GM12878 (cell line): ENCODE results near the gene UBE2I. TPM values are rescaled to one million over a fixed set of nuclear protein-coding genes. Genes with fewer than 3 reads are reported as not detected.

Source experiments
- BHLHE40 ChIP-seq, 2 experiments: fragments of 450-650 bp in 1 of 2; IDR thresholded peaks; 2 replicates each; pipeline ENCODE4 v1.6.1; 2011 to 2017; ENCODE audit warnings: low read depth in 2 of 2, borderline replicate concordance in 1 of 2, improper control_type of control experiment in 1 of 2, low read length in 1 of 2, mild to moderate bottlenecking in 1 of 2
- FOXK2 ChIP-seq: fragments of 450-650 bp; IDR thresholded peaks from 2 replicates; pipeline ENCODE4 v1.6.1; 2017; ENCODE audit warnings: mild to moderate bottlenecking, moderate library complexity
- HDGF ChIP-seq: fragments of 450-650 bp; IDR thresholded peaks from 2 replicates; pipeline ENCODE4 v1.6.1; 2016; ENCODE audit warnings: antibody characterized with exemption
- MXI1 ChIP-seq: fragments of 150-350 bp; IDR thresholded peaks from 2 replicates; pipeline ENCODE4 v1.6.1; 2011; ENCODE audit warnings: low read depth, mild to moderate bottlenecking, inconsistent platforms, low read length, improper control_type of control experiment
- SRF ChIP-seq, 2 experiments: IDR thresholded peaks; 2 replicates each; pipeline ENCODE4 v1.6.1; 2011; ENCODE audit warnings: low read depth in 2 of 2, low read length in 2 of 2, mild to moderate bottlenecking in 1 of 2, moderate library complexity in 1 of 2
- polyA plus RNA-seq, 11 experiments: library from polyadenylated mRNA; depleted of rRNA in 4 of 11; unstranded in 6 of 11; stranded (reverse) in 5 of 11; fragments of >200 nt; fragmentation: Nextera tagmentation in 4 of 11; fragmentation: Illumina TruSeq in 1 of 11; extraction: Ambion mirVana in 4 of 11; extraction: Trizol in 1 of 11; gene quantifications; 1 replicate in 1 of 11; 2 replicates in 10 of 11; pipeline versions ENCODE4 v1.2.1 to v1.2.3, GENCODE V29; 2011 to 2016; ENCODE audit warnings: inconsistent platforms in 2 of 11, missing spikeins in 2 of 11, low read depth in 1 of 11
- total RNA-seq, 4 experiments: library from RNA; depleted of rRNA in 3 of 4; stranded (reverse); fragments of >200 nt in 3 of 4; fragmentation: Illumina TruSeq in 1 of 4; extraction: Trizol in 1 of 4; gene quantifications; 2 replicates each; pipeline versions ENCODE4 v1.2.1 to v1.2.3, GENCODE V29; 2013 to 2021
- TF ChIP-seq, protein P1 (sequence below): fragments of 450-650 bp; IDR thresholded peaks from 2 replicates; pipeline ENCODE4 v1.6.1; 2016; ENCODE audit warnings: mild to moderate bottlenecking, moderate library complexity, borderline replicate concordance

UBE2I gene
- total and polyA plus RNA-seq, 10 of the 15 experiments (the other 5 are each of a cell fraction or from before 2014, with no cell fraction given): 47.5 to 243 (median 194) TPM

DNA sequence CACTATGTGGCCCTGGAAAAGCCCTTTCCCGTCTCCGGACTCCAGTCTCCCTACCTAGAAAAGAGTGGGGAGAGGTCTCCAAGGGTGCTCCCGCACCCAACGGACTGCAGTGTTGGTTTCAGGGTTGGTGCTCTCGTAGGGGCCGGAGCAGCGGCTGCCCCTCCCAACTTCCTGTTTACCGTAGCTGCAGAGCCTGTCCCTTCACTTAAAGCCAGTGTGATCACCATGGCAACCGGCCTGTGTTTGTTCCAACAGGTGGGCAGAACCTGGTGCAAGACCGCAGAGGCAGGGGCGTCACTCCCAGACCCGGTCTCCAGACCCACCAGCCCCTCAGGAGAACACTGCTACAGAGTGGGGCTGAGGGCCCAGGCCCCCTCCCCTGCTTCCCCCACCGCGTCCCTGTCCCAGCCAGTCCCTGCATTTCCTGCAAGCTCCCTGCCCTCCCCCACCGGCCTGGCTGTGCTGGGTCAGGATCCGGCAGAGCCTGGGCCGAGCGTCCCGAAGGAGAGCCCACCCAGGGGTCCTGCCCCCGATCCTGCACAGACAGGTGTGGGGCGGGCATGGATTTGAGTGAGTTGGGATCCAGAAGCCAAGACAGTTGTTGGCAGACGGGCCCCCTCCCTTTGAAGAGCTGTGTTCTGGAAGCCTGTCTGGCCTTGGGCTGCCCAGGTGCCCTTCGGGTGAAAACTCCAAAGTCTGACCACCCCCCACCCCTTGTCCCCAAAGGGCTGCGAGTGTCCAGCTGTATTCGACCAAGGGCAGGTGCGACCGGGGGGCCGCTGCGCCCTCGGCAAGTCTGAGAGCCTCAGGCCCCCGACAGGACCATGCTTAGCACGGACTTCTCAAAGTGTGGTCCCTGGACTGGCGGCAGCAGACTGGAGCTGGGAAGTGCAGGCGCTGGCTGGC, 22.5 kb downstream of the UBE2I start (continued):
- TF ChIP-seq, protein P1, sequence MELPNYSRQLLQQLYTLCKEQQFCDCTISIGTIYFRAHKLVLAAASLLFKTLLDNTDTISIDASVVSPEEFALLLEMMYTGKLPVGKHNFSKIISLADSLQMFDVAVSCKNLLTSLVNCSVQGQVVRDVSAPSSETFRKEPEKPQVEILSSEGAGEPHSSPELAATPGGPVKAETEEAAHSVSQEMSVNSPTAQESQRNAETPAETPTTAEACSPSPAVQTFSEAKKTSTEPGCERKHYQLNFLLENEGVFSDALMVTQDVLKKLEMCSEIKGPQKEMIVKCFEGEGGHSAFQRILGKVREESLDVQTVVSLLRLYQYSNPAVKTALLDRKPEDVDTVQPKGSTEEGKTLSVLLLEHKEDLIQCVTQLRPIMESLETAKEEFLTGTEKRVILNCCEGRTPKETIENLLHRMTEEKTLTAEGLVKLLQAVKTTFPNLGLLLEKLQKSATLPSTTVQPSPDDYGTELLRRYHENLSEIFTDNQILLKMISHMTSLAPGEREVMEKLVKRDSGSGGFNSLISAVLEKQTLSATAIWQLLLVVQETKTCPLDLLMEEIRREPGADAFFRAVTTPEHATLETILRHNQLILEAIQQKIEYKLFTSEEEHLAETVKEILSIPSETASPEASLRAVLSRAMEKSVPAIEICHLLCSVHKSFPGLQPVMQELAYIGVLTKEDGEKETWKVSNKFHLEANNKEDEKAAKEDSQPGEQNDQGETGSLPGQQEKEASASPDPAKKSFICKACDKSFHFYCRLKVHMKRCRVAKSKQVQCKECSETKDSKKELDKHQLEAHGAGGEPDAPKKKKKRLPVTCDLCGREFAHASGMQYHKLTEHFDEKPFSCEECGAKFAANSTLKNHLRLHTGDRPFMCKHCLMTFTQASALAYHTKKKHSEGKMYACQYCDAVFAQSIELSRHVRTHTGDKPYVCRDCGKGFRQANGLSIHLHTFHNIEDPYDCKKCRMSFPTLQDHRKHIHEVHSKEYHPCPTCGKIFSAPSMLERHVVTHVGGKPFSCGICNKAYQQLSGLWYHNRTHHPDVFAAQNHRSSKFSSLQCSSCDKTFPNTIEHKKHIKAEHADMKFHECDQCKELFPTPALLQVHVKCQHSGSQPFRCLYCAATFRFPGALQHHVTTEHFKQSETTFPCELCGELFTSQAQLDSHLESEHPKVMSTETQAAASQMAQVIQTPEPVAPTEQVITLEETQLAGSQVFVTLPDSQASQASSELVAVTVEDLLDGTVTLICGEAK: peak; percentile 49; the same call in 1 of the 2 replicates
- peak; percentile 37; the same call in 1 of the 2 replicates for TF ChIP-seq MXI1
- peak in 1 of 2 experiments; percentile 20; a peak in 1 of 4 replicates for TF ChIP-seq BHLHE40 (IDR thresholded peaks at IDR 0.05; ENCODE audit: borderline replicate concordance in 1 of 2, low read depth in 2 of 2, low read length in 1 of 2)
- TF ChIP-seq HDGF: no peak
- TF ChIP-seq SRF (IDR thresholded peaks at IDR 0.05; ENCODE audit: low read depth in 2 of 2, low read length in 2 of 2): no peak
- TF ChIP-seq FOXK2: peak; percentile 78
